ENCODE measurements around the gene PRMT2. TPM values are rescaled to one million over a fixed set of nuclear protein-coding genes. Genes with fewer than 3 reads are reported as not detected.
"Not testable (repeated sequence)": the region's sequence is repeated elsewhere in the genome, so short reads cannot be mapped to it uniquely, and the experiment has no call there.

PRMT2 gene
- total RNA-seq, 1 donor, result 164 TPM

DNA sequence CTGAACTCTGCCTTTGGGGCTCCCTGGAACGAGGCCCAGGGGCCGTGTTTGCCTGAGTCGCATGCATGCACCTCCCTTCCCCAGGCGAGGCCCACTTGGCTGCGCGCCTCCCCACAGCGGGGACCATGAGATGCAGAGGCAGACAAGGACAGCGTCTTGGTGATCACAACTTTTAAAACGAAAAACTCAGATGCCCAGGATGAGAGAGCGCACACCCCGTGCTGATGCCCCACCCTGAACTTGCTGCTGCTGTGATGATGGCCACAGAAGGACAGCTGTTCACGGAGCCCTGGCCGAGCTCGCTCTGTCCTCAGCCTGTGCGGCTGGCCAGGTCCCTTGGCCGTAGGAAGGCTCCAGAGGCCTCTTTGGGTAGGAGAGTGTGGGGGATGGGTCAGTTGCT, 11.4 kb upstream of the PRMT2 start:
- no peak for DNase-seq (ENCODE audit: low read depth)
- TF ChIP-seq CTCF (IDR thresholded peaks at IDR 0.05; ENCODE audit: insufficient read depth, low read depth, low read length), result no peak
- H3K4me3 ChIP-seq (ENCODE audit: low read depth, low read length), result no peak overlapping the region

- H3K4me3 ChIP-seq (ENCODE audit: low read depth, low read length), result no peak overlapping the region
- no peak for DNase-seq (ENCODE audit: low read depth)
- TF ChIP-seq CTCF (IDR thresholded peaks at IDR 0.05; ENCODE audit: insufficient read depth, low read depth, low read length), result no peak
These were observed 9.7 kb upstream of the PRMT2 start for GRCh38 chr21:46625759-46626158.

DNA sequence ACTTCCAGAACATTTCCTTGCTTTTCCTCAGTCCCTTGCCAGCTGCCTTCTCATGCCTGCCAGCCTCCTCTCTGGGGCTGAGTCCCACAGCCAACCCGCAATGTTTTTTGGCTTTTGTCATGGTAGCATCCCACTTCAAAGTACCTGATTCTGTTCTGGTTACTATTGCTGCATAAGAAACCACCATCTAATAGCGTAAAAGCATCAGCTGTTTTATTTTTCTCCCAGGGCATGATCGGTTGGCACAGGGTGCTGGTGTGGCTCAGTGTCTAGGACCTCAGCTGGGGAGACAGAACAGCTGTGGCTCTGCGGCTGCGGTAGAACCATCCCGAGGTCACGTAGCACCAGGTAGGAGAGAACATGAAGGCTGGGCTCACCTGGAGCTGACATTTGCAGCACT, 8.9 kb upstream of the PRMT2 start:
- TF ChIP-seq CTCF (IDR thresholded peaks at IDR 0.05; ENCODE audit: insufficient read depth, low read depth, low read length), result no peak
- H3K4me3 ChIP-seq (ENCODE audit: low read depth, low read length), result no peak overlapping the region
- no peak for DNase-seq (ENCODE audit: low read depth)

DNA sequence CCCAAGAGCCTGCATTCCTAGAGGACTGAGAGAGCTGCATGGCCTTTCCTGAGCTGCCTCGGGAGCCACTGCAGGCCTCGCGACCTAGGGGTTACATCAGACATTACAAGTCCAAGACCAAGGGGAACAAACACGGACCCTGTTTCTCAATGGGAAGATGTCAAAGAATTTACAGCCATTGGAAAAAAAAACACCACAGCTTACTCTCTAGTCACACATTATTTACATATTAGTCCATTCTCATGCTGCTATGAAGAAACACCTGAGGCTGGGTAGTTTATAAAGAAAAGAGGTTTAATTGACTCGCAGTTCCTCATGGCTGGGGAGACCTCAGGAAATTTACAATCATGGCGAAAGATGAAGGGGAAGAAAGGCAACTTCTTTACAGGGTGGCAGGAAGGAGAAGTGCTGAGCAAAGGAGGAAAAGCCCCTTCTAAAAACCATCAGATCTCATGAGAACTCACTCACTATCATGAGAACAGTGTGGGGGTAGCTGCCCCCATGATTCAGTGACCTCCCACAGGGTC, 8.4 kb upstream of the PRMT2 start:
- no peak for TF ChIP-seq CTCF (IDR thresholded peaks at IDR 0.05; ENCODE audit: insufficient read depth, low read depth, low read length)
- no peak for DNase-seq (ENCODE audit: low read depth)
- no peak overlapping the region for H3K4me3 ChIP-seq (ENCODE audit: low read depth, low read length)

- TF ChIP-seq CTCF (IDR thresholded peaks at IDR 0.05; ENCODE audit: insufficient read depth, low read depth, low read length), result no peak
- no peak overlapping the region for H3K4me3 ChIP-seq (ENCODE audit: low read depth, low read length)
- DNase-seq (ENCODE audit: low read depth), result no peak
These were observed 7.7 kb upstream of the PRMT2 start for GRCh38 chr21:46627726-46628125.

GRCh38 chr21:46628868-46629267, 6.6 kb upstream of the PRMT2 start:
- DNase-seq (ENCODE audit: low read depth), result no peak
- TF ChIP-seq CTCF (IDR thresholded peaks at IDR 0.05; ENCODE audit: insufficient read depth, low read depth, low read length), result no peak
- no peak overlapping the region for H3K4me3 ChIP-seq (ENCODE audit: low read depth, low read length)

DNA sequence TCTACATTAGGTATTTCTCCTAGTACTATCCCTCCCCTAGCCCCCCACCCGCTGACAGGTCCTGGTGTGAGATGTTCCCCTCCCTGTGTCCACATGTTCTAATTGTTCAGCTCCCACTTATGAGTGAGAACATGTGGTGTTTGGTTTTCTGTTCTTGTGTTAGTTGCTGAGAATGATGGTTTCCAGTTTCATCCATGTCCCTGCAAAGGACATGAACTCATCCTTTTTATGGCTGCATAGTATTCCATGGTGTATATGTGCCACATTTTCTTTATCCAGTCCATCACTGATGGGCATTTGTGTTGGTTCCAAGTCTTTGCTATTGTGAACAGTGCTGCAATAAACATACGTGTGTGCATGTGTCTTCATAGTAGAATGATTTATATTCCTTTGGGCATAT, 4.6 kb upstream of the PRMT2 start:
- not testable (repeated sequence) for DNase-seq (ENCODE audit: low read depth); H3K4me3 ChIP-seq (ENCODE audit: low read depth, low read length)

Data from fibroblast of villous mesenchyme (primary cell).